Peyer's patch (tissue), 4 donors: ENCODE measurements around the gene CAMKV.

ENCODE experiments used
- POLR2A ChIP-seq, 2 donors: fragments of 450-650 bp; IDR thresholded peaks; one replicate each; pipeline ENCODE4 v1.5.1; 2017; ENCODE audit warnings: antibody characterized with exemption in 2 of 2, mild to moderate bottlenecking in 2 of 2, moderate library complexity in 2 of 2
- TF ChIP-seq, protein P1 (sequence below), 6 experiments: fragments of 450-650 bp in 4 of 6; fragments of 200-600 bp in 2 of 6; sonication (generic) in 1 of 6; IDR thresholded peaks; one replicate each; pipeline ENCODE4 v1.5.1; 2017 to 2019; ENCODE audit warnings: antibody characterized with exemption in 6 of 6, mild to moderate bottlenecking in 3 of 6, moderate library complexity in 1 of 6

DNA sequence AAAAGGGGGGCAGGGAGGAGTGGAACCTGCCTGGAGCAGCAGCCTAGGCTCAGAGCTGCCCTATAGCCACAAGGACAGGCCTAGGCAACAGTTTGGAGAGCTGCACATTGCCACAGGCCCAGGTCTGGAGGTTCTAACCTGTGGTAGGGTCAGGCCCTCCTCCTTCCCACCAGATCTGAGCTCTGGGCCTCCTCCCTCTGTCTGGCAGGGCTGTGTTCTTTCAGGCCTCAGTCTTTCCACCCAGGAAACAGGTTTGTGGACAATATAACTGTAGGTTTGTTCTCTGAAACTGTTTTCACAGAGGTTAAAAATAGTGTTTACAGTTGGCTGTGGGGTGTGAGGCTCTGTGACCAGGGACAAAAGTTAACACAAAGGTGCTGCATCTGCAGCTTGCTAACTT lies 9.0 kb upstream of the CAMKV start:
- TF ChIP-seq, protein P1, sequence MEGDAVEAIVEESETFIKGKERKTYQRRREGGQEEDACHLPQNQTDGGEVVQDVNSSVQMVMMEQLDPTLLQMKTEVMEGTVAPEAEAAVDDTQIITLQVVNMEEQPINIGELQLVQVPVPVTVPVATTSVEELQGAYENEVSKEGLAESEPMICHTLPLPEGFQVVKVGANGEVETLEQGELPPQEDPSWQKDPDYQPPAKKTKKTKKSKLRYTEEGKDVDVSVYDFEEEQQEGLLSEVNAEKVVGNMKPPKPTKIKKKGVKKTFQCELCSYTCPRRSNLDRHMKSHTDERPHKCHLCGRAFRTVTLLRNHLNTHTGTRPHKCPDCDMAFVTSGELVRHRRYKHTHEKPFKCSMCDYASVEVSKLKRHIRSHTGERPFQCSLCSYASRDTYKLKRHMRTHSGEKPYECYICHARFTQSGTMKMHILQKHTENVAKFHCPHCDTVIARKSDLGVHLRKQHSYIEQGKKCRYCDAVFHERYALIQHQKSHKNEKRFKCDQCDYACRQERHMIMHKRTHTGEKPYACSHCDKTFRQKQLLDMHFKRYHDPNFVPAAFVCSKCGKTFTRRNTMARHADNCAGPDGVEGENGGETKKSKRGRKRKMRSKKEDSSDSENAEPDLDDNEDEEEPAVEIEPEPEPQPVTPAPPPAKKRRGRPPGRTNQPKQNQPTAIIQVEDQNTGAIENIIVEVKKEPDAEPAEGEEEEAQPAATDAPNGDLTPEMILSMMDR (IDR thresholded peaks at IDR 0.05): no peak
- TF ChIP-seq POLR2A (IDR thresholded peaks at IDR 0.05): no peak
